ENCODE results near the gene APOL6.
A peak's percentile ranks its signal among the peaks of the same experiment; 100 is the strongest.

The APOL6 gene

DNA sequence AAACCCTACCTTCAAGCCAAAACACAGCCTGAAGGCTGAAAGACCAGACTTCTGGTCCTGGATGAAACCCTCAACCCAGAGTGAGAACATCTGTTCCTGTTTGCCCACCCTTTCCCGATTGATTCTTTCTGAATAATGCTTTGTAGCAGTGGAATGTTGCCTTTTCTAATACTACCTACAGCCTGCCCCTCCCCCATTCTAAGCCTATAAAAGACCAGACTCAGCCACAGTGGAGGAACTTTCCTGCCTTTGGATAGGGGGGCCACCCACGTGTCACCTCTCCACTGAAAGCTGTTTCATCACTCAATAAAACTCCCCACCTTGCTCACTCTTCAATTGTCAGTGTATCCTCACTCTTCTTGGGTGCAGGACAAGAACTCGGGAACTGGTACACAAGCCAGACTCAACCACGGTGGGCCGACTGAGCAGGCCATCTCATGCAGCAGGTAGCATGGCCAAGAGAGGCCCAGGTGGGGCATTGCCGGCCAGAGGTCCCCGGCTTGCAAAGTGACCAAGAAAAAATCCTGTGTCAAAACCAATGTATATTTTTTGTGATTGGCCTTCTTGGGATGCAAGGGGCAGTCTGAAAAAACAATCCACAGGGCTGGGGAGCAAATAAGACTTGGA lies 6.6 kb upstream of the APOL6 start:
- H3K36me3 Mint-ChIP-seq (ENCODE audit: low read depth) = no peaks in the 10 kb centered on the region
- H3K9me3 Mint-ChIP-seq = no peaks in the 10 kb centered on the region
- H3K27me3 Mint-ChIP-seq = no peaks in the 10 kb centered on the region

DNA sequence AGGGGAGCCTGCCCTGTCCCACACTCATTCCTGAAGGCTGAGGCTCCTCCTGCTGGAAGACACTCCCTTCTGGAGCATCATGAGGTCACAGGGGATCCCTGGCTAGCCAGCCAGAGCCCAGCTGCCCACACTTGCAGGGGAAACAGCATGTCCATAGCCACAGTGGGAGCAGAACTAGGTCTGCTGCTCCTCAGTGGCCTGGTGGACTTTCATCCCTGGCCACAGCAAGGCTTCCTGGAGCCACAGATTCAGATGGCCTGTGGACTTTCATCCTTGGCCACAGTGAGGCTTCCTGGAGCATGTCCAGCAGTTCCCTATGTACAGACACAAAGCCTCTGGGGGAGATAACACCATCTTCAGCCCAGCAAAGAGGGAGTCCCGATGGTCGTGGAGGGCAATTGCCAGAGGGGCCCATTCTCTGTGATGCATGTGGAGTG lies 5.9 kb upstream of the APOL6 start:
- no peak overlapping the region for H3K4me3 Mint-ChIP-seq
- no peaks in the 10 kb centered on the region for H3K27me3 Mint-ChIP-seq
- no peaks in the 10 kb centered on the region for H3K9me3 Mint-ChIP-seq
- peaks cover 17% of the 10 kb centered on the region for H3K4me1 Mint-ChIP-seq (ENCODE audit: low read depth)
- no peaks in the 10 kb centered on the region for H3K36me3 Mint-ChIP-seq (ENCODE audit: low read depth)
- H3K27ac Mint-ChIP-seq = no peak overlapping the region

More for the DNA sequence above, 6.6 kb upstream of the APOL6 start:
- Mint-ChIP-seq H3K27ac (no peak overlapping the region), H3K4me3 (no peak overlapping the region), H3K4me1 (ENCODE audit: low read depth) (peaks cover 9% of the 10 kb centered on the region)

DNA sequence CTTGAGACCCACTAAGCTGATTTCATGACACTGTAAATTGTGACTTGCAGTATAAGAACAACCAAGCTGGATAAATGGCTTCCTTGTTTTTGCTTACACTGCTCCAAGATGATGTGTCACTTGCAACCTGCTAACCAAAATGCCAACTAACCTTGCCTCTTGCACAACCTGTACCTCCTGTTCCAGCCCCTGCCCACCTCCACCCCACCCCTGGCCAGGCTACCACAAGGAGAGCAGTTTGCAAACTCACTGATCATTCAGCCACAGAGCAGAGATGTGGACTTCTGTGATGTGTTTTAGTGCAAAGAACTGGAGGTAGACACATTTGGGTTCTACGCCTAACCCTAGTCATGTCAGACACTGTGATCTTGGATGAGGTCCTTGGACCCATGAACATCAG lies 4.3 kb upstream of the APOL6 start:
- peaks cover 24% of the 10 kb centered on the region for H3K4me1 Mint-ChIP-seq (ENCODE audit: low read depth)
- H3K36me3 Mint-ChIP-seq (ENCODE audit: low read depth) = peaks cover 3% of the 10 kb centered on the region
- H3K4me3 Mint-ChIP-seq = no peak overlapping the region
- no peaks in the 10 kb centered on the region for H3K9me3 Mint-ChIP-seq
- no peaks in the 10 kb centered on the region for H3K27me3 Mint-ChIP-seq
- H3K27ac Mint-ChIP-seq = no peak overlapping the region

DNA sequence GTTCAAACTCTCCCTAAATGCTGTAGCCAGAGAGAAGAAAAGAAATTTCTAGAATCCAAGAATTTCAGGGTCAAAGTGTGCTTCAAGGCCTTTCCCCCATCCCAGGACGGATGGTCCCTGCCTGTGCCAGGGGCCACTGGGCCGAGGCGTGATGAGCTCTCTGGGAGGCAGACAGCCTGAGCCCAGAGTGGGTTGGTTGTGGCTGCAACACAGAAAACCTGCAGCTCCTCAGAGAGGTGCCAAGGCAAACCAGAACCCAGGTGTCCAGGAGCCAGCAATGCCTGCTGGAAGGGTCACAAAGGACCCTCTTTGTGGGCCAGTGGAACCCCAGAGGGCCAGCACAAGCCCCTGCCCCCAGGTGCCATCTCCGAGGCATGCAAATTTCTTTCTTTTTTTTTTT lies 2.6 kb upstream of the APOL6 start:
- peaks cover 17% of the 10 kb centered on the region for H3K36me3 Mint-ChIP-seq (ENCODE audit: low read depth)
- H3K4me3 Mint-ChIP-seq = no peak overlapping the region
- H3K27me3 Mint-ChIP-seq = no peaks in the 10 kb centered on the region
- H3K4me1 Mint-ChIP-seq (ENCODE audit: low read depth) = peaks cover 40% of the 10 kb centered on the region
- no peak overlapping the region for H3K27ac Mint-ChIP-seq
- H3K9me3 Mint-ChIP-seq = no peaks in the 10 kb centered on the region

DNA sequence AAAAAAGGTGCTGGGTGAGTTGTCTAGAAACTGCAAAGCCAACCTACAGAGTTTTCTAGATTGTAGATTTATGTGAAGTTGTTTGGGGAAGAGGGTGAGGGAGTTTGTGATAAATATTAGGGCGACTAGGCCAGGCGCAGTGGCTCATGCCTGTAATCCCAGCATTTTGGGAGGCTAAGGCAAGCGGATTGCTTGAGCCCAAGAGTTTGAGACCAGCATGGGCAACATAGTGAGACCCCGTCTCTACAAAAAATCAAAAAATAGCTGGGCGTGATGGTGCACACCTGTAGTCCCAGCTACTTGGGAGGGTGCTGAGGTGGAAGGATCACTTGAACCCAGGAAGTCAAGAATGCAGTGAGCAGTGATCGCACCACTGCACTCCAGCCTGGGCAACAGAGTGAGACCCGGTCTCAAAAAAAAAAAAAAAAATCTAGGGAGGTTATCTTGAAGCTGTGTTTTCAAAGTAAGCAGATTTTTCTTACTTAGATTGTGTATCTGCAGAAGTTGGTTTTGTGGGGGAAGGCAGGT lies 844 bp downstream of the APOL6 start:
- H3K4me1 Mint-ChIP-seq (ENCODE audit: low read depth) = peaks cover 61% of the 10 kb centered on the region
- H3K9me3 Mint-ChIP-seq = no peaks in the 10 kb centered on the region
- peaks cover 39% of the 10 kb centered on the region for H3K36me3 Mint-ChIP-seq (ENCODE audit: low read depth)
- peak overlapping the region; percentile 98 for H3K4me3 Mint-ChIP-seq
- no peaks in the 10 kb centered on the region for H3K27me3 Mint-ChIP-seq
- peak overlapping the region; percentile 100 for H3K27ac Mint-ChIP-seq

DNA sequence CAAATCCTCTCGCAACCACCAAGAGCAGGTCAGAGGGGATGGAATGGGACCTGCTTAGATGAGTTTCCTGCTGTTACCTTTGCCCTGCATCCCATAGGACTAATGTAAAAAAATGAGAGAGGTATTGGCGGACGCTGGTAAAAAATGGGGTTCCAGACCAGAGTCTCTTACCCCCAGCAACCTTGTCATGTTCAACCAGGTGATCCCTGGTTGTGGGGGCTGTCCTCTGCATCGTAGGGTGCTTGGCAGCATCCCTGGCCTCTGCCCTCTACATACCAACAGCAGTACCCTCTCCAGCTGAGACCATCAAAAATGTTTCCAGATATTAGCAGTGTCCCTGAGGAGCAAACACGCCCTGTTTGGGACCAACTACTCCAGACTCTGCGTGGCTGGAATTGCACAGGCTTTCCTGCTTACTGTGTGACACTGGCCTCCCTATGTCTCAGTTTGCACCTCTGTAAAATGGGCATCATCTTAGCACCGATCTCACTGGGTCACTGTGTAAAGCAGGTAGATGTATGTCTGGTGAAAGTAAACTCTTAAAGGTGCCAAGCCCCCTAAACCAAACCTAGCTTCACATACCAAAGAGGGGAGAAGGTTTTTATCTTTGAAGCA lies 1.5 kb downstream of the APOL6 start:
- peaks cover under 1% of the 10 kb centered on the region for H3K9me3 Mint-ChIP-seq
- H3K4me3 Mint-ChIP-seq = peak overlapping the region; percentile 98
- H3K27me3 Mint-ChIP-seq = no peaks in the 10 kb centered on the region
- H3K4me1 Mint-ChIP-seq (ENCODE audit: low read depth) = peaks cover 67% of the 10 kb centered on the region
- H3K27ac Mint-ChIP-seq = peak overlapping the region; percentile 100
- peaks cover 44% of the 10 kb centered on the region for H3K36me3 Mint-ChIP-seq (ENCODE audit: low read depth)

DNA sequence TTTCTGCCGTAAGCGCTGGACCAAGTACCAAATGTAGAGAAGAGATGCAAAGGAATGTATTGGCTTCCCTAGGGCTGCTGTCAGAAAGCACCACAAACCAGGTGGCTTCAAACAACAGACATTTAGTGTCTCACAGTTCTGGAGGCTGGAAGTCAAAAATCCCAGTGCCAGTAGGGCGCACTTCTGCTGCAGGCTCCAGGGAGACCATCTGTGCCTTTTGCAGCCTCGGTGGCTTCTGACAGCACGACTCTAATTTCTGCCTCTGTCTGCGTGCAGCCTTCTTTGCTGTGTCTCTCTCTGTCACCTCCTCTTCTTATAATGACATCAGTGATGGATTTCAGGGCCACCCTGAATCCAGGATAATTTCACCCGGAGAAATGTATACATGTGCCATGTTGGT lies 2.8 kb downstream of the APOL6 start:
- Mint-ChIP-seq H3K4me3 (peak overlapping the region; percentile 98), H3K27ac (peak overlapping the region; percentile 67), H3K9me3 (peaks cover 4% of the 10 kb centered on the region), H3K27me3 (no peaks in the 10 kb centered on the region), H3K36me3 (ENCODE audit: low read depth) (peaks cover 56% of the 10 kb centered on the region), H3K4me1 (ENCODE audit: low read depth) (peaks cover 71% of the 10 kb centered on the region)

DNA sequence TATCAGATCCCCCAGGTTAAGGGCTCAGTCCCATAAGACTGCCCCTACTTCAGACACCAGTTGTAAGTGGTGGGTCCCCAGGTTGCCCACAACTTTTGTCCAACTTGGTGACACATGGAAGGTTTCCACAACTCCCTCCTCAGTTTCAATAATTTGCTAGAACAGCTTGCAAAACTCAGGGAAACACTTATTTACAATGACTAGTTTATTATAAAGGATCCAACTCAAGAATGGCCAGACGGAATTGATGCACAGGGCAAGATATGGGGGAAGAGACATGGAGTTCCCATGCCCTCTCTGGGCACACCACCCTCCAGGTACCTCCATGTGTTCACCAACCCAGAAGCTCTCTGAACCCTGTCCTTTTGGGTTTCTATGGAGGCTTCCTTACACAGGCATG lies 5.6 kb downstream of the APOL6 start:
- peaks cover 8% of the 10 kb centered on the region for H3K9me3 Mint-ChIP-seq
- no peak overlapping the region for H3K4me3 Mint-ChIP-seq
- H3K27me3 Mint-ChIP-seq = no peaks in the 10 kb centered on the region
- H3K36me3 Mint-ChIP-seq (ENCODE audit: low read depth) = peaks cover 82% of the 10 kb centered on the region
- peak overlapping the region; percentile 6 for H3K27ac Mint-ChIP-seq
- H3K4me1 Mint-ChIP-seq (ENCODE audit: low read depth) = peaks cover 73% of the 10 kb centered on the region

DNA sequence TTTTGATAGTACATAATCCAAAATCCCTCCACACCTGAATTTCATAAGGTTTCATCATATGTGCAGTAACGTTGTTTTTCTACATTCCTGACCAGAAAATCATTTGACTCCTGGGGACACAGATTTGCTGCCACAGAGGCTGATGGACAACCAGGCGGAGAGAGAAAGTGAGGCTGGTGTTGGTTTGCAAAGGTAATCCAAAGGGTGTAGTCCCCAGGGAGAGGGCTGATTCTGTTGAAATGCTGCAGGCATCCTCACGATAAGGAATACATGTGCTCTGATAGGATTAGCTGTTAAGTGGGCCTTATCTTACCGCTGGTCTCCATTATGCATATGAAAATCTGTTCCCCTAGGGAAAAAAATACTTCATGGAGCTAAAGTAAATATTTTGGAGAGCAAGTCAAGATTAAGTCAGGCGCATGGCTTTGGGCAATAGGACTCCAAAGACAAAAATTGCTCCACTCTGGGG lies 8.1 kb downstream of the APOL6 start:
- Mint-ChIP-seq H3K9me3 (peaks cover 8% of the 10 kb centered on the region), H3K4me1 (ENCODE audit: low read depth) (peaks cover 74% of the 10 kb centered on the region), H3K27me3 (no peaks in the 10 kb centered on the region), H3K36me3 (ENCODE audit: low read depth) (peaks cover 85% of the 10 kb centered on the region), H3K27ac (no peak overlapping the region), H3K4me3 (no peak overlapping the region)

DNA sequence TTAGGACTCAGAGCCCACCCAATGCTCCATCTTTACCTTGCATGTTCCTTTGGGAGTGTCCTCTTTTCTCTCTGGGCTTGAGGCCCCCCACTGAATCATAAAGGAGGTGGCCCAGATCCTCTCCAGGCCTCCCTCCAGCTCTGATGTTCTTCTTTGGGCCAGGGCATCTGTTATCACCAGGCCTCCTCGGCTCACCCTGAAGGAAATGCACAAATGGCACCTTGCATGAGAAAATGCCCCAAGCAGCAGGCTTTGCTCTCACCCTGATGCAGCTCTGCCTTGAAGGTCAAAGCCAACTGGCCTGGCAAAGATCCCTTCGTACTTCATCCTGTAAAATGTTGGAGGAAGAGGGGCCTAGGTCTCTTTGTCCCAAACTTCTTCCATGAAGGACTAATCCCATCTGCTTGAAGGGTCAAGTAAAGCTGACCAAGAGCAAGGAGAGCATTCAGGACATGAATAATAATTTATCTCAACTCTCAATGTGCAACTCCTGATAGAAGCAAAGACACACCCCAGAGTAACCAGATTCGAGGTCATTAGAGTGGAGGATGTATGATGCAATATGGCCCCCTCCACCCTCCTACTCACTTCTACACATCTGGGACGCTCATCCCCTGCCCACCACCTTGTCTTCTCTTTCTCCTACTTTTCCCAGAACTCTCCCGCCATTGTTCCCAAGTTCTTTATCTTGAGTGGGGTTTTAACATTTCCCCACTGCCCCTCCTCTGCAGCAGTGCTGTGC lies 9.5 kb downstream of the APOL6 start:
- no peaks in the 10 kb centered on the region for H3K27me3 Mint-ChIP-seq
- H3K27ac Mint-ChIP-seq = peak overlapping the region; percentile 67
- H3K9me3 Mint-ChIP-seq = peaks cover 8% of the 10 kb centered on the region
- peaks cover 92% of the 10 kb centered on the region for H3K36me3 Mint-ChIP-seq (ENCODE audit: low read depth)
- H3K4me3 Mint-ChIP-seq = no peak overlapping the region
- peaks cover 76% of the 10 kb centered on the region for H3K4me1 Mint-ChIP-seq (ENCODE audit: low read depth)

DNA sequence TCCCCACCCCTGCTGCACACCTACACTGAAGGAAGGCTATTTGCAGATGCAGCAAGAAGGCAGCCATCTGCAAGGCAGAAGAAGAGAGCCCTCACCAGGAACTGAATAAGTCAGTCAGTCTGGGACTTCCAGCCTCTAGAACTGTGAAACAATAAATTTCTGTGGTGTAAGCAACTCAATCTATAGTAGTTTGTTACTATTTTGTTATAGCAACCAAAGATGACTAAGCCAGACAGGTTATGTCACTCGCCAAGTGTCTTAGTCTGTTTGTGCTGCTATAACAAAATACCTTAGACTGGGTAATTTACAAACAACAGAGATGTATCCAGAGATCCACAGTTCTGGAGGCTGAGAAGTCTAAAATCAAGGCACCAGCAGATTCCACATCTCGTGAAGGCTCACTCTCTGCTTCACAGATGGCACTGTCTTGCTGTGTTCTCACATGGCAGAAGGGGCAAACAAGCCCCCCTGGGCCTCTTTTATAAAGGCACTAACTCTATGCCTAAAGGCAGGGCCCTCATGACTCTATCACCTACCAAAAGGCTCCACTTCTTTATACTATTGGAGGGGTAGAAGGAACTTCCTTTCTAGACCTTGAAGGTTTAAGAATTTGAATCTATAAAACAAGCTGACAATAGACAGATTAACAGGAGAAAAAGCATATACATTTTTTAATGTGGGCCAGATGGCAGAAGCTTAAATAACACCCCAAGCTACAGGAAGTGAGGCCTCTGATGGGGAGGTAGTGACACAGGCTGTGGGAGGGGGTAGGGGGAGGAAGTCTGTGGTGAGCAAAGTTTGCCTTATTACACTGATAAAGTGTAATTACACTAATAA lies 12.3 kb downstream of the APOL6 start:
- Mint-ChIP-seq H3K4me1 (ENCODE audit: low read depth) (peaks cover 67% of the 10 kb centered on the region), H3K9me3 (peaks cover 11% of the 10 kb centered on the region), H3K27me3 (no peaks in the 10 kb centered on the region), H3K27ac (peak overlapping the region; percentile 77), H3K36me3 (ENCODE audit: low read depth) (peaks cover 93% of the 10 kb centered on the region), H3K4me3 (peak overlapping the region; percentile 33)

DNA sequence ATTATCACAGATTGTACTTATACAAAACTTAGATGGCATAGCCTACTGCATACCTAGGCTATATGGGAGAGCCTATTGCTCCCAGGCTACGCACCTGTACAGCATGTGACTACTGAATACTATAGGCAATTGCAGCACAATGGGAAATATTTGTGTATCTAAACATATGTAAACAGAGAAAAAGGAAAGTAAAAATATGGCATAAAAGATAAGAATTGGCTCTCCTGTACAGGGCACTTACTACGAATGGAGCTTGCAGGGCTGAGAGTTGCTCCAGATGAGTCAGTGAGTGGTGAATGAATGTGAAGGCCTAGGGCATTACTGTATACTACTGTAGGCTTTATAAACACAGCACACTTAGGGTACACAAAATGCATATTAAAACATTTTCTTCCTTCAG lies 13.2 kb downstream of the APOL6 start:
- H3K27ac Mint-ChIP-seq = peak overlapping the region; percentile 75
- no peaks in the 10 kb centered on the region for H3K27me3 Mint-ChIP-seq
- peaks cover 11% of the 10 kb centered on the region for H3K9me3 Mint-ChIP-seq
- H3K4me3 Mint-ChIP-seq = peak overlapping the region; percentile 23
- H3K36me3 Mint-ChIP-seq (ENCODE audit: low read depth) = peaks cover 89% of the 10 kb centered on the region
- peaks cover 67% of the 10 kb centered on the region for H3K4me1 Mint-ChIP-seq (ENCODE audit: low read depth)

DNA sequence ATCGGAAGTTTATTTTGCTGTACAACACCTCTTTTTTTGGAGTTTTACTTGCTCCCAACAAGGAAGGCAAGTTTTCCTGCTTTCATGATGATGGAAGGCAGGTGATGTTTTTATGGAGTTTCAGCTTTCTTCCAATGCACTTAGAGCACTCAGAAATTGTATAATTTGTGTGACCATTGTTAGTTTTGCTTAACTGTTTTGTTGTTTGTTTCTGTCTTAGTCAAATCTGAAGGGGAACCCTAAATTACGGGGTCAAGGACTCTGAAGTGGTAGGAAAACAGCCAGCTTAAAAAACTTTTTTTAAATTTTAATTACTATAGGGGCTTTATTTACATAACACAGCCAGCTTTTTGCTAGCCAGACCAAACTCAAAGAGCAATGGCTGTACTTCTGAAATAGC lies 14.7 kb downstream of the APOL6 start:
- peaks cover 58% of the 10 kb centered on the region for H3K4me1 Mint-ChIP-seq (ENCODE audit: low read depth)
- H3K27me3 Mint-ChIP-seq = no peaks in the 10 kb centered on the region
- peak overlapping the region; percentile 53 for H3K27ac Mint-ChIP-seq
- peaks cover 11% of the 10 kb centered on the region for H3K9me3 Mint-ChIP-seq
- peaks cover 89% of the 10 kb centered on the region for H3K36me3 Mint-ChIP-seq (ENCODE audit: low read depth)
- H3K4me3 Mint-ChIP-seq = no peak overlapping the region

DNA sequence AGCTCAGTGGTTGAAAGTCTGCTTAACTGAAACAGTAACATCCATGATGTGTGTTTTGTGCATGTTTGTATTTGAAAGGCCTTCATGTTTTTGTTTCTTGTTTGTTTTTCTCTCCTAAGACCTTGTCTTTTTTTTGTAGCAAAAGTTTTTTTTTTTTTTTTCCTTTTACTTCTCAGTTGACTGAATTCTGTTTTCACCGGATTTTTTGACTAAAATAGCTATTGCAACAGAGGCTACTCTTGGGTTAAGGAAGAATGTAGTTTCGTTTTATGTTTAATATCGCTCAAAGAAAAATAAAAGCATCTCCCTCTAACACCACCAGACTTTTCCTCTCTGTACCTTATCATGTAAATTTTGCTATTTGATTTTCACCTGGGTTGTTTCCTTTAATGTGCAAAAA lies 15.1 kb downstream of the APOL6 start:
- H3K4me3 Mint-ChIP-seq = peak overlapping the region; percentile 37
- peaks cover 89% of the 10 kb centered on the region for H3K36me3 Mint-ChIP-seq (ENCODE audit: low read depth)
- H3K9me3 Mint-ChIP-seq = peaks cover 6% of the 10 kb centered on the region
- peaks cover 54% of the 10 kb centered on the region for H3K4me1 Mint-ChIP-seq (ENCODE audit: low read depth)
- H3K27ac Mint-ChIP-seq = no peak overlapping the region
- H3K27me3 Mint-ChIP-seq = no peaks in the 10 kb centered on the region
